ENCODE measurements around the gene MOG.

Gene MOG

GRCh38 chr6:29676981-29677601 is 20.2 kb downstream of the MOG start:
- no peak for DNase-seq (ENCODE audit: low read depth in 2 of 2)

GRCh38 chr6:29678114-29678513 is 21.2 kb downstream of the MOG start:
- DNase-seq (ENCODE audit: low read depth in 2 of 2): no peak

DNA sequence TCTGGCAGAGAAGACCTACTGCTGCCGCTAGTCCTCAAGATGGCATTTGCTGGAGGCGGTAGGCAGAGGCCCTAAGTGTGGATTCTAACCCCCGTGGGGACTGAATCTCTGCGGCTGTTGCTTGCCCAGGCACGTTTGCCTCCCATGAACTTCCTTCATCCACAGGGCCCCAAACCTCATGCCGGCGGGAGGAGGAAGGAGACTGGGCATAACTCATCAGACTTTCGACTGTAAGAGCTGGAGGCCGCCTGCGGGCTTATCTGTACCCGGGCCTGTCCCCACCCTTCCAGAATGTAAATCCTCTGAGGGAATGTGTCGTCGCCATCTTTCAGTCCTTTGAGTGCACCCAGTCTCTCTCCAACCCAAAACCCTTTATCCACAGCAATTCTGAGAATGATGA is 23.1 kb downstream of the MOG start:
- DNase-seq (ENCODE audit: low read depth in 2 of 2): no peak

GRCh38 chr6:29680416-29680815 is 23.5 kb downstream of the MOG start:
- no peak for DNase-seq (ENCODE audit: low read depth in 2 of 2)

DNA sequence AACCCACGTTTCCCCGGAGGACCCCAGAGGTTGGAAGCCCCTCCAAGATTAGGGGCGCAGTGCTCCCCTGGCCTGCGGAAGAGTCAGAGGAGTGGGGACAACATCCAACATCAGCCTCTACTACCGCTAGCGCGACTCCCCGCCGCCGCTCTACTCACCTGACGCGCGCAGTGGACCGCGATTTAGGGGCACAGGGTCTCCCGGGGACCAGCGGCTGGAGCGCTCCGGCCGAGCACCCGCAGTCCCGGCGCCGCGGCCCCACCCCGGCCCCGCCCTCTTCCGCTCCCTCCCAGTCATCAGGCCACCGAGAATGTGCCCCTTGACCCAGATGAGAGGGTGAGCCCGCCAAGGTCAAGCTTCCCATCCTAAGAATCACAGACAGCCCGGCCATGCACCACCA is 24.0 kb downstream of the MOG start, which contains the start of gene ZFP57:
Gene ZFP57, minus strand, starts transcription at position 249 of the 400 bp plus-strand sequence. CDS start 4,149 bp downstream, outside the sequence.
- no peak for DNase-seq (ENCODE audit: low read depth in 2 of 2)

DNA sequence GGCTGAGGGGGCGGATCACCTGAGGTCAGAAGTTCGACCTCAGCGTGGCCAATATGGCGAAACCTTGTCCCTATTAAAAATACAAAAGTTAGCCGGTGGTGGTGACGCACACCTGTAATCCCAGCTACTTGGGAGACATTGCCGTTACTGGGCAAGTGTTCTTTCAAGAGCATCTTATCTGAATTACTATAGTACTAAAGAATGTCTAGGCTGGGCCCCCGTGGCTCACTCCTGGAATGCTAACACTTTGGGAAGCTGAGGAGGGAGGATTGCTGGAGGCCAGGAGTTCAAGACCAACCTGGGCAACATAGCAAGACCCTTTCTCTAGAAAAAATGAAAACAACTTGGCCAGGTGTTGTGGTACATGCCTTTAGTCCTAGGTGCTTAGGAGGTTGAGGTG is 24.9 kb downstream of the MOG start:
- DNase-seq (ENCODE audit: low read depth in 2 of 2): no peak

- DNase-seq (ENCODE audit: low read depth in 2 of 2): no peak
Measured at GRCh38 chr6:29685718-29686326, 28.9 kb downstream of the MOG start.

DNA sequence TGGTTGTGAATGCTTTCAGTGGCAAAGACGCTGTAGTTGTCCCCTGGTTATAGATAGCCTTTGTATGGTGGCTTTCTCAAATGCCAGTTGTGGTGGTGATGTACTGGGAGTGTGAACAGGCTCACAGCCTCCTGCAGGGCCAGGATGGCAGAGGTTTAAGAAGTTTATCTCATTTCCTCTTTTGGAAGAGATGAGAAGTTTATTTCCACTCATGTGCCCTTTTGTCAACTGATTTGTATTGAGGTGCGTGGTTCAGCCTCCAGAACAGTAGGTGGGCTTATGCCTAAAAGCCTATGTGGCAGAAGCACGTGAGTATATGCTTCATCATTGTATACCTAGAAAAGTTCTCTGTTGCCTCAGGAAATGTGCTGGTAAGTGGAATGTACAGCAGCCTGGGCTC is 37.7 kb downstream of the MOG start:
- no peak for DNase-seq (ENCODE audit: low read depth in 2 of 2)

DNA sequence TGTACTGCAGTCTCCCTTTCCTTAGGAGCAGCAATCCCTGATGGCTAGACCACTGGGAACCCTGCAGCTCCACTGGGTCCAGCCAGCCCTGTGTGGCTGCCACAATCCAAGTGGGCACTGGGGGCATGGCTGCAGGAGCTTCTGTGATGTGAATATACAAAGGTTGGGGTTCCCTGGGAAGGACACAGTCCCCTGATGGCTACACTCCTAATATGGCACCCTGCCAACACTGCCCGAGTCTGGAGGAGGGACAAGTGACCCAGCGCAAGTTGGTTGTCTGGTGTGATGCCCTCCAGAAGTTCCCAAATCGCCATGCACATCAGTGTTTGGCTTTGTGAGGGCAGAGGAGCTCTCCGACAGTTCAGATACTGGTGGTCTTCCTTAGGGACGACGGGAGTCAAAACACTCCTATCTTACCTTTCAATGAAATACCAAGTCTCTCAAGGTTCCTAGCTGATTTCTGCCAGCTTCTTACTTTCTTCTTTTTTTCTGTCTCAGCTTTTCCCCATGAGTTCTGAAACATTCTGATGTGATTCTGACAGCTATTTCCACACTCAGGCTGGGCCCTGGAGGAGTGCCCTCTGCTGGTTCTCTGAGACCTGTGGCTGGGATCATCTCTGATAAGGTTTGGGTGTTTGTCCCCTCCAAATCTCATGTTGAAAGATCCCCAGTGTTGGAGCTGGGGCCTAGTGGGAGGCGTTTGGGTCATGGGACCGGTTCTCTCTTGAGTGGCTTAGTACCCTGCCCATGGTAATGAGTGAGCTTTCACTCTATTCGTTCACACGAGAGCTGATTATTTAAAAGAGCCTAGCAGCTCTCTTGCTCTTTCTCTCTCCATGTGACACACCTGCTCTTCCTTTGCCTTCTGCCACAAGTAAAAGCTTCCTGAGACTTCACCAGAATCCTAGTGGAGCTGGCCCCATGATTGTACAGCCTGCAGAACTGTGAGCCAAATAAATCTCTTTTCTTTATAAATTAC is 39.5 kb downstream of the MOG start:
- DNase-seq (ENCODE audit: low read depth in 2 of 2): no peak

- peak; percentile 50 to 77 for DNase-seq (ENCODE audit: low read depth in 2 of 2)
Measured at GRCh38 chr6:29702519-29703103, 45.7 kb downstream of the MOG start.

DNA sequence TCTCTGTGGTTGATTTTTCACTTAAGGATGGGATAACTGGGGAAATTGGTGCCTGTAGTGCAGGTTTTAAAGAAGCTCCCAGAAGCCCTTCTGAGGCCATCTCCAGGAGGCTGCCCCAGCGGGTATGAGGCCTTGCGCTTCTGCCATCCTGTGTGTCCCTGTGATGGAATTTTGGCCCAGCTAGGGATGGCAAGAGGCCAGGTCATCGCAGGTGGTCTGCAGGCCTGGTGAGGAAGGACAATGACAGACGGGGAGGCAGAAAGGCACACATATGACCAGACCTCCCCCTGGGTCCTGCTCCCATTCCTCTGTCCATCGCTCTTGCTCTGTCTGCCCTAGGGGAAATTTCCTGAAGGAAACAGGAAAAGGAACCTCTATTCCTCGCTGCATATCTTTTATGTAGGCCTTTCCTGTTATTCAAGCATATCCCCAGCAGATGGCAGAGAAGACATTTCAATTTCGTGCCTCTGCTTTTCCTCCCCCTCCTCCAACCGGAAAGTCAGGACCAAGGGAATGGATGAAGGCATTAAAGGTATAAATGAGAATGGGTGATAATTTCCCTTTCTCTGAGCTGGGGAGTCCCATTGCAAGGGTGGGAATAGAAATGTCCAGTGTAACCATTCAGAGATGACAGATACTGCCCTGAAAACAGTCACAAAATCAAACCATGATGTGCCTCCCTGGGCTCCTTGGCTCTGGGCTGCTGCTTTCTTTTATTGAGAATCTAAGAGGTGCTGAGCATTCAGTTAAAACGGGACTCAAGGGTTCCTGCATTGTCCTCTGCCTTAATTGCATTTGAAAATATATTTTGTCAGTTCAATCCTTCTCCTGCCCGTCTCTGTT is 48.7 kb downstream of the MOG start:
- no peak for DNase-seq (ENCODE audit: low read depth in 2 of 2)

DNA sequence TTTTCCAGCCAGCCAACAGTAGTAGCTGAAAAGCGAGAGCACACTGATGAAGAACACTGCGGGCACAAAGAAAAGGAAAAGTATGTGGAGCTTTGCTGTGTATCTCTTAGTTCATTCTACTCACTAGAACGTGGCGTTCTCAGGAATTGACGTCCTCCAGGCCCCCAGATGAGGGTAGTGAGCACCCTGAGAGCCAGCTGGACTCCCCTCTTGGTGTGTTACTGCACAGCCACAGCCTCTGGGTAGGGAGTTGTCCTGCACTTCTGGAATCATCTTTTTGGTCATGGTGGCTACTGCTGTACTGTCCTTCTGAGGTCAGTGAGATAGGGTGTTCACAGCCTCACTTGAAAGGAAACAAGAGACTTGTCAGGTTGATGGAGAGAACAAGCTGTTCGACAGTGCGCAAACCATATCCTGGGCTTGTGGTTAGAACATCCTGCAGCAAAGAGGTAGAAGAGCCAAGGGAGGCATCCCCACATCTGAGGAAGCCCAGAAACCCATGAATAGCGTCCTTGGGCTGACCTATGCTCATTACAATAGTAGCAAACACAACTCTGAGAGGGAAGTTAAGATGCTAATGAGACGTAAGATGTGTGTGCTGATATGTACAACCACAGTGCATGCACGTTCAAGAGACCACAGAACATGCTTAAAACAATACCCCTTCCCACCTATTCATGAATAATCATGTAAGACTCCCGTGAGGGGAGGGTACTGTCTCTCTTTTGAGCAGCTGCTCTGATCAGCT is 51.7 kb downstream of the MOG start:
- DNase-seq (ENCODE audit: low read depth in 2 of 2): no peak

DNA sequence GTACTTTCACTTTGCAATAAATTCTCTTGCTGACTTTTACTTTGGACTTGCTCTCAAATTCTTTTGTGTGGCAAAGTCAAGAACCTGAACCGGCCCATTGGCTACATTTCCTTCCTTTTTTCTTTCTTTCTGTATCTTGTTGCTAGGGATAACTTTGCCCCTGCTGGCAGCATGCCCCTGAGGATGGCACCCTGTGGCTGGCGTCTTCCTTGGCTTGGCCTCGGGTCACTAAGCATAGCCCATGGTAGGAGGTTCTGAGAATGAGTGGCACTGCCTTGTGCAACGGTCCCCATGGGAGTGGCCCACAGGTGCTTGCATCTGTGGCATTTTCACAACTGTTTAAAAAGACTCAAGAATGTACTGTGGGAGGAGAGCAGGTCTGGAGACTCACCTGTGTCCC is 52.3 kb downstream of the MOG start:
- DNase-seq (ENCODE audit: low read depth in 2 of 2): no peak

GRCh38 chr6:29710281-29710941 is 53.5 kb downstream of the MOG start:
- DNase-seq (ENCODE audit: low read depth in 2 of 2): no peak

GRCh38 chr6:29720863-29721262 is 64.0 kb downstream of the MOG start:
- no peak for DNase-seq (ENCODE audit: low read depth in 2 of 2)
